Measurements from ENCODE around the gene MGST2. TPM values are rescaled to one million over a fixed set of nuclear protein-coding genes. Genes with fewer than 3 reads are reported as not detected.

Gene MGST2
- total RNA-seq, 1 donor from 2014 or later = 66.1 TPM

DNA sequence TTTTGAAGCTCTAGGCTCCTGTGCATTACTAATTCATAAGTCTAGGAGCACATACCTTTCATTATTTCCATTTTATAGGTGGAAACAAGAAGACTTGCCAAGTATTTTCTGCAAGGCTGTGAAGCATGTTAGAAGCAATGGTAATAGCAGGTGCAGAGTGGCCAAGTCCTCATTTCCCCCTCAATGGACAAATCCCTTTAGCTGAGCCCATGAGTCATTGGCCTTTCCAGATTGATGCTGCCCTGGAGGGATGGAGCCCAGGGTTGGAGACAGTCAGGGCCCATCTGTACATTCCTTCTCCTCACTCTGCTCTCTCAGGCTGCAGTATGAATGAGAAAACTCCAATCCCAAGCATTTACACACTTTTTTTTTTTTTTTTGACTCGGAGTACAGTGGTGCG lies 6.6 kb downstream of the MGST2 start:
- peaks cover 69% of the 10 kb centered on the region for H3K4me1 Mint-ChIP-seq (ENCODE audit: low read depth)
- no peak for DNase-seq (ENCODE audit: low spot score, unreplicated experiment)
- no peak for TF ChIP-seq CTCF (IDR thresholded peaks at IDR 0.05; ENCODE audit: unreplicated experiment)
- no peak overlapping the region for H3K4me3 Mint-ChIP-seq (ENCODE audit: low read depth)
- H3K27ac Mint-ChIP-seq = peak overlapping the region; percentile 22
- H3K27me3 Mint-ChIP-seq = no peaks in the 10 kb centered on the region
- peaks cover 6% of the 10 kb centered on the region for H3K9me3 Mint-ChIP-seq (ENCODE audit: low read depth)
- H3K36me3 Mint-ChIP-seq (ENCODE audit: insufficient read depth) = peaks cover 27% of the 10 kb centered on the region

GRCh38 chr4:139672732-139673131 lies 7.1 kb downstream of the MGST2 start:
- Mint-ChIP-seq H3K9me3 (ENCODE audit: low read depth) (peaks cover 6% of the 10 kb centered on the region), H3K27me3 (no peaks in the 10 kb centered on the region), H3K4me3 (ENCODE audit: low read depth) (no peak overlapping the region), H3K36me3 (ENCODE audit: insufficient read depth) (peaks cover 31% of the 10 kb centered on the region), H3K27ac (peak overlapping the region; percentile 22), H3K4me1 (ENCODE audit: low read depth) (peaks cover 64% of the 10 kb centered on the region)
- no peak for DNase-seq (ENCODE audit: low spot score, unreplicated experiment)
- no peak for TF ChIP-seq CTCF (IDR thresholded peaks at IDR 0.05; ENCODE audit: unreplicated experiment)

GRCh38 chr4:139674875-139675550 lies 9.4 kb downstream of the MGST2 start:
- DNase-seq (ENCODE audit: low spot score, unreplicated experiment) = no peak
- no peaks in the 10 kb centered on the region for H3K27me3 Mint-ChIP-seq
- peaks cover 52% of the 10 kb centered on the region for H3K36me3 Mint-ChIP-seq (ENCODE audit: insufficient read depth)
- peak overlapping the region; percentile 53 for H3K27ac Mint-ChIP-seq
- TF ChIP-seq CTCF (IDR thresholded peaks at IDR 0.05; ENCODE audit: unreplicated experiment) = no peak
- peaks cover 20% of the 10 kb centered on the region for H3K9me3 Mint-ChIP-seq (ENCODE audit: low read depth)
- H3K4me3 Mint-ChIP-seq (ENCODE audit: low read depth) = no peak overlapping the region
- H3K4me1 Mint-ChIP-seq (ENCODE audit: low read depth) = peaks cover 47% of the 10 kb centered on the region

GRCh38 chr4:139675651-139676050 lies 10.0 kb downstream of the MGST2 start:
- Mint-ChIP-seq H3K27ac (peak overlapping the region; percentile 53), H3K4me3 (ENCODE audit: low read depth) (no peak overlapping the region), H3K4me1 (ENCODE audit: low read depth) (peaks cover 41% of the 10 kb centered on the region), H3K9me3 (ENCODE audit: low read depth) (peaks cover 20% of the 10 kb centered on the region), H3K27me3 (no peaks in the 10 kb centered on the region), H3K36me3 (ENCODE audit: insufficient read depth) (peaks cover 58% of the 10 kb centered on the region)
- no peak for TF ChIP-seq CTCF (IDR thresholded peaks at IDR 0.05; ENCODE audit: unreplicated experiment)
- DNase-seq (ENCODE audit: low spot score, unreplicated experiment) = no peak

DNA sequence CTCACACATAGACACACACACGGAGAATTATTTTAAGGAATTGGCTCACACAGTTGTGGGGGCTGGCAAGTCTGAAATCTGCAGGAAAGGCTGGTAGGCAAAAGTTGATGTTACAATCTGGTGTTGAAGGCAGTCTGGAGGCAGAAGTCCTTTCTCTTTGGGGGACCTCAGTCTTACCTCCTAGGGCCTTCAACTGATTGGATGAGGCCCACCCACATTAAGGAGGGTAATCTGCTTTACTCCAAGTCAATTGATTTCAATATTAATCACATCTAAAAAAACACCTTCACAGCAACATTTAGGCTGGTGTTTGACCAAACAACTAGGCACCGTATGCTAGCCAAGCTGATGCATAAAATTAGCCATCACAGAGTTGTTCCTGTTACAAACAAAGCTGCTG lies 10.7 kb downstream of the MGST2 start:
- H3K27me3 Mint-ChIP-seq = no peaks in the 10 kb centered on the region
- TF ChIP-seq CTCF (IDR thresholded peaks at IDR 0.05; ENCODE audit: unreplicated experiment) = no peak
- DNase-seq (ENCODE audit: low spot score, unreplicated experiment) = no peak
- H3K4me3 Mint-ChIP-seq (ENCODE audit: low read depth) = peak overlapping the region; percentile 14
- peaks cover 20% of the 10 kb centered on the region for H3K9me3 Mint-ChIP-seq (ENCODE audit: low read depth)
- no peak overlapping the region for H3K27ac Mint-ChIP-seq
- peaks cover 60% of the 10 kb centered on the region for H3K36me3 Mint-ChIP-seq (ENCODE audit: insufficient read depth)
- peaks cover 38% of the 10 kb centered on the region for H3K4me1 Mint-ChIP-seq (ENCODE audit: low read depth)
